Stimulated activated naive CD8-positive, alpha-beta T cell treated with anti-CD3 and anti-CD28 coated beads, Interleukin-15, Interleukin-2, amounts not matched to agents 100 U/mL and 50 U/mL, for 24 hours (primary cell): ENCODE results near the gene PSAPL1.

Experiments
- ATAC-seq: fragments of 150-1000 bp; cut with Tn5 transposase; one replicate; pipeline ENCODE4 v1.10.0; 2021
- DNase-seq: peaks from one replicate; pipeline ENCODE4 v3.0.0; 2021

The PSAPL1 gene

GRCh38 chr4:7430965-7431695 is 3.6 kb downstream of the PSAPL1 start:
- DNase-seq = no peak
- no peak for ATAC-seq

GRCh38 chr4:7430368-7430964 is 4.3 kb downstream of the PSAPL1 start:
- ATAC-seq (no peak), DNase-seq (no peak)

- no peak for ATAC-seq
Measured at GRCh38 chr4:7429601-7430078, 5.1 kb downstream of the PSAPL1 start.

GRCh38 chr4:7429069-7429416 is 5.7 kb downstream of the PSAPL1 start:
- ATAC-seq (no peak), DNase-seq (no peak)

More at GRCh38 chr4:7429601-7430078, 5.1 kb downstream of the PSAPL1 start:
- DNase-seq = no peak

- ATAC-seq (no peak), DNase-seq (no peak)
Measured at GRCh38 chr4:7428261-7429068, 6.3 kb downstream of the PSAPL1 start.

GRCh38 chr4:7427831-7428260 is 6.9 kb downstream of the PSAPL1 start:
- ATAC-seq (no peak), DNase-seq (no peak)

GRCh38 chr4:7427361-7427760 is 7.4 kb downstream of the PSAPL1 start:
- no peak for ATAC-seq
- no peak for DNase-seq

DNA sequence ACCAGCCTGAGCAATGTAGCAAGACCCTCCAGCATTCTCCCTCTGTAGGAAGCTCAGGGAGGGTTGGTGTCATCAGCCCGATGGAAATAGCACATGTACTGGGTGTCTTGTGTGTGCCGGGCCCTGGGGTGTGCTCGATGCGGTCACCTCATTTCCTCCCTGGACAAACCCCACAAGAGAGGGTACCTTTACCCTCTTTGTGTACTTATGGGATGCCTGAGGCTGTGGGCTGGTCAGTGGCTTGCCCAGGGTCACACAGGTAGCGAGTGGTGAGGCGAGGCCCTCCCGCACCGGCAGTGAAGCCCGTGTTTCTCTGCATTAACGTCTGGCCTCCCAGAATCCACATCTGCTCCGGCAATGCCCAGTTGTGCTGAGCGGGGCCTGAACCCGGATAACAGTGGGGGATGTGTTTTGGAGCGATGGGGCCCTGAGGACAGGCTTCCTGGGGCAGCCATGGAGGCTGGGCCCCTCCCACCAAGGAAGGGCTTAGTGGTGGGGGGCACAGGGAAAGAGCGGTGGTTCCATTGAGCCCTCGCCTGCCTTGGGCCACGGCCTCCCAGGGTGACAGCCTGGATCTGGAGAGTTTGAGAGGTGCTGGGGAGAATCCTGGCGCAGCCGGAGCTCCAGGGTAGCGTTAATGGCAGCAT is 8.1 kb downstream of the PSAPL1 start:
- DNase-seq (no peak), ATAC-seq (no peak)

GRCh38 chr4:7425591-7426468 is 8.9 kb downstream of the PSAPL1 start:
- DNase-seq (no peak), ATAC-seq (no peak)

- ATAC-seq (no peak), DNase-seq (no peak)
Measured at GRCh38 chr4:7425124-7425523, 9.6 kb downstream of the PSAPL1 start.

DNA sequence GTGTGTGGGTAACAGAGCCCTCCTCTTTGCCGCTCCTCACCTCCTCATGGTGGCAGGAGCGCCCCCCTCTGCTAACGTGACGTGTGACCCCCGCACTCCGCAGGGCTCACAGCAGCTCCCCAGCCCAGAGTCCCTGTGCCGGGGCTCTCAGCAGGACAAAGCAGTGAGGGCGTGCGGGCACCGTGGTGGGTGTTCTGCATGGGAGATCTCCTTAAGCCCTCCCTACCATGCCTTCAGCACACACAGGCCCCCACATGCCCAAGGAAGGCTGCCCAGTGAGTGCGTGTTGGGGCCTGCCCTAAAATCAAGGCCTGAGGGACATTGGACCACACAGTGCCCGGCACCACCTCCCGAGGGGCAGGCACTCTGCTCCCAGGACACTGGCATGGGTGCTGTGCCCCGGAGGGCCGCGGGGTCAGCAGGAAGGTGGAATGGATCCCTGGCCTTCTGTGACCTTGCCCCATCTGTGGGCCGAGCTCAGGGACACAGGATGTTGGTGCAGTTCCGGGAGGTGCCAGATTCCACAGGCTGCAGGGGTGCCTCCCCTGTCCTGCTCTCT is 10.1 kb downstream of the PSAPL1 start:
- no peak for DNase-seq
- no peak for ATAC-seq

DNA sequence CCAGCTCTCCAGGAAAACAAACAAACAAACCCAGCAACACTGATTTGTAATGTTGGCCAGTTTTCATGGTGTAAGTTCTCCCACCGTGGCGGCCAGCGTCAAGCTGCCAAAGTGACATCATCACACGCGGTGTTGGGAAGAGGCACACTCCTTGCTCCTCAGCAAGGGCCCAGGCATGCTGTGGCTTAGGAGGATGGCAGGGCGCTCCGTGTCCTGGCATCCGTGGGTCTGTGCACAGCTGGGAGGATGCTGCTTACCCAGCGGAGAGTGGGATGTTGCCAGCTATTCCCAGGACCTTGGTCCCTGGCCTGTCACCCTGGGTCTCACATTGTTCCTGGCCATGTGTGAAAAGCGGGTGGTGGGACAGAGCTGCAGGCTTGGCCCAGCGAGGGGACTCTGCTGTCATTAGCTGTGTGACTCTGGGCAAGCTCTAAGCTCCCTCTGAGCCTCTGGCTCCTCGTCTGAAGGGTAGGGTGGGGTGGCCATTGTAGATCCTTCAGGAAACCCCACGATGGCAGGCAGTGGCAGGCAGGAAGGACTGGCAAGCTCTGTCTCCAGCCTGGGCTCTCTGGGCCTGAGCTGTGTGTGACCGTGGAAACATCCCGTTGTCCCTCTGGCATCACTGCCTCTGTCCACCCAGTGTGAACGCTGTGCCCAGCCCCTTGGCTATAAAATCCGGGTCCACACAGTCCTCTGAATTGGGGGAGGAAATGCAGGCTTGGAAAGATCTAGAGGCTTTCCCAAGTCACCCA is 10.8 kb downstream of the PSAPL1 start:
- DNase-seq (no peak), ATAC-seq (no peak)

DNA sequence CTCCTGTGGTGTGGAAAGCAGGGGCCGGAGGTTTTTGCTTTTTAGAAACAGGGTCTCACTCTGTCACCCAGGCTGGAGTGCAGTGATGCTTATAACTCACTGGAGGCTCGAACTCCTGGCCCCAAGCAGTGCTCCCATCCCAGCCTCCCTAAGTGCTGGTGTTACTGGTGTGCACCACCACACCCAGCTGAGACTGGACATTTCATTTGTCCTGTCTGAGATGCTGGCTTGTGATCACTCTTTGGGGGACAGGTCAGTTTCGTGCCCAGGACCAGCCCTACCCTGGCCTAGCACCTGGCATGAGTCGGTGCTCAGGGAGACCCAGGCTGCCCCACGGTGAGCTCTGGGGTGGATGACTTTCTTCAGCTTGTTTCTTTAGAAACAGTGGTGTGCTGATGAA is 11.3 kb downstream of the PSAPL1 start:
- DNase-seq (no peak), ATAC-seq (no peak)

DNA sequence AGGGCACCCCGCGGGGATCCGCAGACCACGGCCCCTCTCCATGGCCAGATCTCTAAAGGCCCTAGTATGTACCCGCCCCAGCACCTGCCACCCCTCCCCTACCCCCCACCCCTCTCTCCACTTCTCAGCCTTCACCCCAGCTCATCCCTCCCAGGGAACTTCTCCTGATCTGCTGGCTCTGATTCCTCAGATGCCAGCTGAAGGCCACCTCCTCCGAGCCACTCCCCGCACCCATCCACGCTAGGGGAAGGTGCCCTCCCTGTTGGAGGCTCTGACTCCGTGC is 11.9 kb downstream of the PSAPL1 start:
- ATAC-seq = no peak

DNA sequence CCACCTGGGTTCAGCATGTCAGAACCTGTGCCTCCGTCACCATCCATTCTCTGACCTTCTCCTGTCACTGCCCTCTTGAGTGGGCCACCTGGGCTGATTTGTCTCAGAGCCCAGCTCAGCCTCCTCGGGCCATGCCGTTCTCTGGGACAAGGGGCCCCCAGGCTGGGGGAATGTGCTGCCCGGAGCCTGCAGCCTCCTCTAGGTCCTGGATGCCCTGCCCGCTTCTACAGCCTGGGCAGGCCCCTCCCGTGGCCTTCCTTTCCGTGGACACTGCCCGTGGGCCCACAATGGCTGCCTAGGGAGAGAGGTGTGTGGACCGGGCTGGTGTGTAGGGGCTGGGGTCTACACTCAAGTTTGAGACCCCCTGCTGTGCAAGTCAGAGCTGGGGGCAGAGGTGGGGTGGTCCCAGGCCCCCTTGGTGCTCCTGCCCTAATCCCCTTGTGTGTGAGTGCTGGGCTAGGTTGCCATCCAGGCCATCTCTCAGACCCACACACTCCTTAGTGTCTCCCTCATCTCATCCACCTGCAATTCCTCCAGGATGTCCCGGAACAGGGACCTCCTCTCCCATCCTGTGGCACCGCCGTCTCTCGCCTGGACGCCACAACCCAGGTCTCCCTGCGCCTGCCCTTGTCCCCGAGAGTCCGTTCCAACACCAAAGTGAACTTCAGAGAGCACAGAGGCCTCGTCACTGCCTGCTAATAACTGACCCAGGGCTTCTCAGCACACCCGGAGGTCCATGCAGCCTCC is 12.4 kb downstream of the PSAPL1 start:
- DNase-seq = no peak
- no peak for ATAC-seq

More for the DNA sequence above, 11.9 kb downstream of the PSAPL1 start:
- no peak for DNase-seq

- ATAC-seq (no peak), DNase-seq (no peak)
Measured at GRCh38 chr4:7421356-7422150, 13.2 kb downstream of the PSAPL1 start.

DNA sequence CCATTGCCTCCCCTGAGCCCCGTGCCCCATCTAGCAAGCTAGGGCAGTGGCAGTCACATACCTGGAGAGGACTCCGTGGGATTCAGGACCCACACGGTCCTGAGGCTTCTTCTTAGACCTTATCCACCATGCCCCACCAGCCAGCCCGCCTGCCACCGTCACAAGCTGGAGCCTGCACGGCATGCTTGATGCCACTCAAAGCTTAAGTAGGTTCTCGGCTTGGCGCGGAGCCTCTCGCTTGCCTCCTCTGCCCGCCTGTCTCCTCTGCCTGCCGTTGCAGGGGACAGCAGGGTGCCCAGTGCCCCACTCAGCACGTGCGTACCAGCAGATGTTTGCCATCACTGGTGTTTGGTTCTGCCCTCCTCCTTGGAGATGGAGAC is 14.1 kb downstream of the PSAPL1 start:
- DNase-seq (no peak), ATAC-seq (no peak)

- DNase-seq (no peak), ATAC-seq (no peak)
Measured at GRCh38 chr4:7419961-7420660, 14.6 kb downstream of the PSAPL1 start.
